H9 (cell line): ENCODE measurements around the gene WSCD1. TPM values are rescaled to one million over a fixed set of nuclear protein-coding genes. Genes with fewer than 3 reads are reported as not detected.
A peak's percentile ranks its signal among the peaks of the same experiment; 100 is the strongest.

Source experiments
- DNase-seq: peaks from one replicate; pipeline ENCODE4 v3.0.0-alpha.2; 2017
- H2AFZ ChIP-seq: one replicate; pipeline ENCODE4 v1.6.1; 2013; ENCODE audit warnings: mild to moderate bottlenecking, low read length, control low read depth, moderate library complexity
- H2AK5ac ChIP-seq: 2 replicates; pipeline ENCODE4 v1.6.1; 2013; ENCODE audit warnings: low read length, control low read depth, mixed read lengths; ENCODE audit not compliant: insufficient read length
- H2BK120ac ChIP-seq: one replicate; pipeline ENCODE4 v1.6.1; 2013; ENCODE audit warnings: low read depth, mild to moderate bottlenecking, low read length, control low read depth, inconsistent platforms; ENCODE audit not compliant: poor library complexity, severe bottlenecking
- H2BK12ac ChIP-seq: 2 replicates; pipeline ENCODE4 v1.6.1; 2013; ENCODE audit warnings: low read length, control low read depth, mixed read lengths, low read depth; ENCODE audit not compliant: insufficient read length
- H2BK15ac ChIP-seq: 2 replicates; pipeline ENCODE4 v1.6.1; 2013; ENCODE audit warnings: low read depth, low read length, control low read depth
- H2BK20ac ChIP-seq: one replicate; pipeline ENCODE4 v1.6.1; 2013; ENCODE audit warnings: low read depth, mild to moderate bottlenecking, low read length, control low read depth, inconsistent platforms; ENCODE audit not compliant: poor library complexity, severe bottlenecking
- H2BK5ac ChIP-seq: 2 replicates; pipeline ENCODE4 v1.6.1; 2013; ENCODE audit warnings: low read length, control low read depth, mixed read lengths; ENCODE audit not compliant: insufficient read length
- H3K14ac ChIP-seq: 2 replicates; pipeline ENCODE4 v1.6.1; 2013; ENCODE audit warnings: low read length, control low read depth; ENCODE audit not compliant: insufficient read depth
- H3K18ac ChIP-seq: 2 replicates; pipeline ENCODE4 v1.6.1; 2013; ENCODE audit warnings: low read depth, mild to moderate bottlenecking, mixed read lengths, low read length, control low read depth; ENCODE audit not compliant: insufficient read length
- H3K23ac ChIP-seq: 2 replicates; pipeline ENCODE4 v1.6.1; 2013; ENCODE audit warnings: low read length, control low read depth, mixed read lengths, low read depth; ENCODE audit not compliant: insufficient read length
- H3K23me2 ChIP-seq: 2 replicates; pipeline ENCODE4 v1.6.1; 2013; ENCODE audit warnings: low read depth, mild to moderate bottlenecking, mixed read lengths, low read length, control low read depth; ENCODE audit not compliant: insufficient read length, poor library complexity, severe bottlenecking
- H3K27ac ChIP-seq: 2 replicates; pipeline ENCODE4 v1.5.1; 2013; ENCODE audit warnings: low read length, control low read depth, mixed read lengths, low read depth; ENCODE audit not compliant: insufficient read length
- H3K27me3 ChIP-seq: 2 replicates; pipeline ENCODE4 v1.6.1; 2013; ENCODE audit warnings: low read length, control low read depth, inconsistent platforms; ENCODE audit not compliant: insufficient read depth
- H3K4ac ChIP-seq: 2 replicates; pipeline ENCODE4 v1.6.1; 2013; ENCODE audit warnings: low read depth, mild to moderate bottlenecking, control low read depth, inconsistent platforms, low read length, moderate library complexity
- H3K4me1 ChIP-seq: 2 replicates; pipeline ENCODE4 v1.6.1; 2013; ENCODE audit warnings: low read length, control low read depth, inconsistent platforms; ENCODE audit not compliant: insufficient read depth
- H3K4me2 ChIP-seq: 2 replicates; pipeline ENCODE4 v1.6.1; 2013; ENCODE audit warnings: low read length, control low read depth, mixed read lengths; ENCODE audit not compliant: insufficient read length, insufficient read depth
- H3K56ac ChIP-seq: 2 replicates; pipeline ENCODE4 v1.6.1; 2013; ENCODE audit warnings: low read depth, mild to moderate bottlenecking, mixed read lengths, low read length, control low read depth; ENCODE audit not compliant: insufficient read length
- H3K79me1 ChIP-seq: 2 replicates; pipeline ENCODE4 v1.6.1; 2013; ENCODE audit warnings: low read depth, mild to moderate bottlenecking, moderate library complexity, low read length, control low read depth, inconsistent platforms; ENCODE audit not compliant: insufficient read depth, poor library complexity, severe bottlenecking
- H3K79me2 ChIP-seq: 2 replicates; pipeline ENCODE4 v1.6.1; 2013; ENCODE audit warnings: low read length, control low read depth, inconsistent platforms; ENCODE audit not compliant: insufficient read depth
- H3K9ac ChIP-seq: 2 replicates; pipeline ENCODE4 v1.6.1; 2013; ENCODE audit warnings: low read length, control low read depth, mixed read lengths; ENCODE audit not compliant: insufficient read length; ENCODE audit errors: extremely low read depth
- H3K9me3 ChIP-seq: one replicate; pipeline ENCODE4 v1.6.1; 2013; ENCODE audit warnings: low read depth, low read length, inconsistent platforms; ENCODE audit not compliant: control insufficient read depth
- H3T11ph ChIP-seq: one replicate; pipeline ENCODE4 v1.6.1; 2013; ENCODE audit warnings: mild to moderate bottlenecking, low read length, control low read depth, inconsistent platforms
- H4K20me1 ChIP-seq: one replicate; pipeline ENCODE4 v1.6.1; 2013; ENCODE audit not compliant: control insufficient read depth, insufficient read length, insufficient read depth
- H4K5ac ChIP-seq: 2 replicates; pipeline ENCODE4 v1.6.1; 2013; ENCODE audit warnings: low read depth, mild to moderate bottlenecking, mixed read lengths, low read length, control low read depth; ENCODE audit not compliant: insufficient read length
- H4K8ac ChIP-seq: replicated peaks from 2 replicates; pipeline ENCODE4 v1.6.1; 2013; ENCODE audit warnings: low read length, control low read depth, mixed read lengths, low read depth; ENCODE audit not compliant: insufficient read length
- H4K91ac ChIP-seq: 2 replicates; pipeline ENCODE4 v1.6.1; 2013; ENCODE audit warnings: low read depth, mild to moderate bottlenecking, moderate library complexity, mixed read lengths, low read length, control low read depth; ENCODE audit not compliant: insufficient read length
- H3K27ac Mint-ChIP-seq, 3 experiments: 2 replicates in 2 of 3; 3 replicates in 1 of 3; pipeline ENCODE4 v1.8.0; 2020 to 2021; ENCODE audit warnings: mixed read lengths in 3 of 3, mild to moderate bottlenecking in 1 of 3, moderate library complexity in 1 of 3
- H3K27me3 Mint-ChIP-seq: 2 replicates; pipeline ENCODE4 v1.8.0; 2021; ENCODE audit warnings: low read depth, mild to moderate bottlenecking, moderate library complexity, mixed read lengths
- H3K36me3 Mint-ChIP-seq, 3 experiments: 2 replicates in 2 of 3; 3 replicates in 1 of 3; pipeline ENCODE4 v1.8.0; 2020 to 2021; ENCODE audit warnings: low read depth in 3 of 3, mixed read lengths in 3 of 3; ENCODE audit not compliant: insufficient read depth in 1 of 3
- H3K4me1 Mint-ChIP-seq, 2 experiments: 2 replicates each; pipeline ENCODE4 v1.8.0; 2020; ENCODE audit warnings: mixed read lengths in 2 of 2
- H3K4me3 Mint-ChIP-seq, 2 experiments: 2 replicates in 1 of 2; 3 replicates in 1 of 2; pipeline ENCODE4 v1.8.0; 2020 to 2021; ENCODE audit warnings: mild to moderate bottlenecking in 2 of 2, mixed read lengths in 2 of 2, moderate library complexity in 1 of 2
- H3K9me3 Mint-ChIP-seq, 2 experiments: 2 replicates in 1 of 2; 3 replicates in 1 of 2; pipeline ENCODE4 v1.8.0; 2020; ENCODE audit warnings: mild to moderate bottlenecking in 2 of 2, mixed read lengths in 2 of 2, moderate library complexity in 1 of 2
- WGBS: extraction: QIAGEN DNeasy Blood & Tissue Kit; methylation state at CpG from one replicate; pipeline ENCODE4 v1.1.7; 2013; ENCODE audit warnings: missing lambda C conversion rate, low lambda C conversion rate, mixed read lengths; ENCODE audit not compliant: insufficient read length; ENCODE audit errors: extremely low coverage; 5-methylcytosine and 5-hydroxymethylcytosine counted together
- total RNA-seq: library from RNA; stranded (reverse); gene quantifications from 2 replicates; pipeline ENCODE4 v1.2.1, GENCODE V29; 2021
- TF ChIP-seq, protein P1 (sequence below): fragments of 200-600 bp; sonication (generic); conservative IDR thresholded peaks from 3 replicates; pipeline ENCODE4 v1.8.0; 2021; ENCODE audit warnings: antibody characterized with exemption, mild to moderate bottlenecking

WSCD1 gene
- total RNA-seq, 1 experiment from 2014 or later: 33.6 TPM

DNA sequence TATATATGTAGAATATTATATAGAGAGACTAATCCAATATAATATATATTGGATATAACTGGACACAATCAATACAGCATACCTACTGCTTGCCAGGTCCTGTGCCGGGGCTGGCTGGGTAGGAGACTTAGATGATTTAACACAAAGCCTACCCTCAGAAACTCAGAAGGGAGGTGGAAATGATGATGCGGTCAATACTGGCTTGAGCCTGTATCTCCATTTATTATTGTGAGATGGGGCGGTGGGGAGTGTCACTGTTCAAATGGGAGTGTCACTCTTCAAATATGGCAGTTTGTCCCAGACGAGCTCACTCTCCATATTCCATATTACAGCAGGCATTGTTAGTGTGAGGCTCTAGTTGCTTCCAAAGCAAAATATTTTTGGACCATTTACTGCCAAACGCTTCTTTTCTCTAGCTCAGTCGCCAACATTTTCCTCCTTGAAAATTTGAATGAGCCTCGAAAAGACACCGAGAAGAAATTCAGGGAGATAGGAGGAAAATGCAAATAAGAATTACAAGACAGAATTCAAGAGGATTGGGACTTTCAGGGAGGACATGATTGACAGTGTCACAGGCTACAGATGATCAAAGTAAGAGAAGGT, 70.7 kb downstream of the WSCD1 start:
- Histone ChIP-seq H3K79me1 (no peaks in the 10 kb centered on the region), H3K9me3 (no peaks in the 10 kb centered on the region), H2BK20ac (no peak overlapping the region), H3K23ac (no peak overlapping the region), H3T11ph (no peak overlapping the region), H3K4me2 (no peak overlapping the region), H3K56ac (no peak overlapping the region), H3K27ac (no peak overlapping the region), H3K4me1 (peaks cover 16% of the 10 kb centered on the region; the same call in 1 of the 2 replicates), H3K27me3 (no peaks in the 10 kb centered on the region), H2AFZ (no peak overlapping the region), H2BK5ac (no peak overlapping the region), H2BK15ac (no peak overlapping the region), H3K79me2 (no peaks in the 10 kb centered on the region), H4K91ac (no peak overlapping the region), H3K4ac (no peak overlapping the region), H4K20me1 (no peaks in the 10 kb centered on the region), H3K23me2 (no peaks in the 10 kb centered on the region), H3K14ac (no peak overlapping the region), H2BK12ac (no peak overlapping the region), H2AK5ac (no peak overlapping the region), H3K18ac (no peak overlapping the region), H4K8ac (no peak overlapping the region), H3K9ac (no peak overlapping the region), H4K5ac (no peak overlapping the region), H2BK120ac (no peak overlapping the region)
- H3K4me3 Mint-ChIP-seq: no peak overlapping the region
- TF ChIP-seq, protein P1, sequence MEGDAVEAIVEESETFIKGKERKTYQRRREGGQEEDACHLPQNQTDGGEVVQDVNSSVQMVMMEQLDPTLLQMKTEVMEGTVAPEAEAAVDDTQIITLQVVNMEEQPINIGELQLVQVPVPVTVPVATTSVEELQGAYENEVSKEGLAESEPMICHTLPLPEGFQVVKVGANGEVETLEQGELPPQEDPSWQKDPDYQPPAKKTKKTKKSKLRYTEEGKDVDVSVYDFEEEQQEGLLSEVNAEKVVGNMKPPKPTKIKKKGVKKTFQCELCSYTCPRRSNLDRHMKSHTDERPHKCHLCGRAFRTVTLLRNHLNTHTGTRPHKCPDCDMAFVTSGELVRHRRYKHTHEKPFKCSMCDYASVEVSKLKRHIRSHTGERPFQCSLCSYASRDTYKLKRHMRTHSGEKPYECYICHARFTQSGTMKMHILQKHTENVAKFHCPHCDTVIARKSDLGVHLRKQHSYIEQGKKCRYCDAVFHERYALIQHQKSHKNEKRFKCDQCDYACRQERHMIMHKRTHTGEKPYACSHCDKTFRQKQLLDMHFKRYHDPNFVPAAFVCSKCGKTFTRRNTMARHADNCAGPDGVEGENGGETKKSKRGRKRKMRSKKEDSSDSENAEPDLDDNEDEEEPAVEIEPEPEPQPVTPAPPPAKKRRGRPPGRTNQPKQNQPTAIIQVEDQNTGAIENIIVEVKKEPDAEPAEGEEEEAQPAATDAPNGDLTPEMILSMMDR: no peak
- peaks cover 2% of the 10 kb centered on the region; the same call in 1 of the 2 replicates for H3K27me3 Mint-ChIP-seq
- peaks cover 34 to 38% of the 10 kb centered on the region in 2 experiments for H3K4me1 Mint-ChIP-seq
- DNase-seq: no peak
- H3K9me3 Mint-ChIP-seq: peaks cover 4 to 6% of the 10 kb centered on the region in 2 experiments; a peak in 4 of 5 replicates
- WGBS: no CpG with 5 or more reads among the region's 8 CpGs
- H3K36me3 Mint-ChIP-seq: peaks cover 0 to 4% (median 3%) of the 10 kb centered on the region in 3 experiments; a peak in 2 of 7 replicates
- peak overlapping the region in 1 of 3 experiments; percentile 52; a peak in 1 of 7 replicates for H3K27ac Mint-ChIP-seq
